T-helper 17 cell (primary cell): ENCODE results near the gene LENG1. TPM values are rescaled to one million over a fixed set of nuclear protein-coding genes. Genes with fewer than 3 reads are reported as not detected.
A peak's percentile ranks its signal among the peaks of the same experiment; 100 is the strongest.
"Not testable (repeated sequence)": the region's sequence is repeated elsewhere in the genome, so short reads cannot be mapped to it uniquely, and the experiment has no call there.

Source experiments
- ATAC-seq: fragments of 150-1000 bp; cut with Tn5 transposase; 2 replicates; pipeline ENCODE4 v1.10.0; 2021; ENCODE audit warnings: mild to moderate bottlenecking, moderate library complexity
- DNase-seq, 3 donors: peaks; one replicate each; pipeline versions ENCODE4 v3.0.0 to v3.0.0-alpha.2; 2020 to 2021
- H3K9me3 ChIP-seq: one replicate; pipeline ENCODE4 v1.7.0; 2013; ENCODE audit warnings: low read length, mild to moderate bottlenecking; ENCODE audit not compliant: control insufficient read depth, poor library complexity, severe bottlenecking
- H3K27ac Mint-ChIP-seq: one replicate; pipeline ENCODE4 v1.8.0; 2022; ENCODE audit warnings: mild to moderate bottlenecking, moderate library complexity, mixed read lengths
- H3K27me3 Mint-ChIP-seq: one replicate; pipeline ENCODE4 v1.8.0; 2022; ENCODE audit warnings: mixed read lengths
- H3K36me3 Mint-ChIP-seq: one replicate; pipeline ENCODE4 v1.8.0; 2022; ENCODE audit warnings: low read depth, mixed read lengths
- H3K4me1 Mint-ChIP-seq: one replicate; pipeline ENCODE4 v1.8.0; 2022; ENCODE audit warnings: mild to moderate bottlenecking, mixed read lengths
- H3K4me3 Mint-ChIP-seq: one replicate; pipeline ENCODE4 v1.8.0; 2022; ENCODE audit warnings: mild to moderate bottlenecking, moderate library complexity, mixed read lengths
- total RNA-seq, 4 donors: library from RNA in 2 of 4; stranded (reverse) in 2 of 4; gene quantifications; one replicate each; pipeline ENCODE4 v1.2.3 and lab custom pipeline; 2022 to 2026

LENG1 gene
- total RNA-seq (1 to 10 TPM; 8.0 to 9.0 TPM), total RNA-seq (lab: John Stamatoyannopoulos, UW) (13.5 to 28.3 reads per million in 2 donors)

GRCh38 chr19:54159352-54160181 is at the start of gene LENG1:
LENG1 (minus strand) TSS chr19:54159721; CDS start chr19:54159695, 26 bp downstream.
- H3K9me3 ChIP-seq = no peaks in the 10 kb centered on the region
- Mint-ChIP-seq H3K4me1 (peaks cover 46% of the 10 kb centered on the region), H3K4me3 (peak within 1 kb of the TSS; percentile 99), H3K27me3 (no peaks in the 10 kb centered on the region), H3K36me3 (peaks cover 7% of the 10 kb centered on the region), H3K27ac (peak within 1 kb of the TSS; percentile 98)
- ATAC-seq (peak; percentile 90), DNase-seq (peak; percentile 90 to 97 (median 93))

GRCh38 chr19:54208784-54209057 is 49.2 kb upstream of the LENG1 start:
- DNase-seq (no peak), ATAC-seq (no peak)
- Mint-ChIP-seq H3K4me3 (peak overlapping the region; percentile 47), H3K36me3 (peaks cover 10% of the 10 kb centered on the region), H3K27ac (peak overlapping the region; percentile 95), H3K27me3 (no peaks in the 10 kb centered on the region), H3K4me1 (peaks cover 46% of the 10 kb centered on the region)
- H3K9me3 ChIP-seq = no peaks in the 10 kb centered on the region

GRCh38 chr19:54207983-54208783 is 48.7 kb upstream of the LENG1 start:
- DNase-seq = no peak
- H3K4me1 Mint-ChIP-seq = peaks cover 50% of the 10 kb centered on the region
- no peak for ATAC-seq
- no peaks in the 10 kb centered on the region for H3K27me3 Mint-ChIP-seq
- H3K36me3 Mint-ChIP-seq = peaks cover 10% of the 10 kb centered on the region
- no peaks in the 10 kb centered on the region for H3K9me3 ChIP-seq
- H3K27ac Mint-ChIP-seq = peak overlapping the region; percentile 95
- peak overlapping the region; percentile 47 for H3K4me3 Mint-ChIP-seq

- Mint-ChIP-seq H3K27me3 (no peaks in the 10 kb centered on the region), H3K4me3 (peak overlapping the region; percentile 28), H3K4me1 (peaks cover 55% of the 10 kb centered on the region), H3K27ac (peak overlapping the region; percentile 95), H3K36me3 (peaks cover 10% of the 10 kb centered on the region)
- no peak for DNase-seq
- no peaks in the 10 kb centered on the region for H3K9me3 ChIP-seq
- no peak for ATAC-seq
Measured at GRCh38 chr19:54207676-54207982, 48.1 kb upstream of the LENG1 start.

- peak overlapping the region; percentile 95 for H3K27ac Mint-ChIP-seq
- H3K4me3 Mint-ChIP-seq = peak overlapping the region; percentile 28
- not testable (repeated sequence) for ATAC-seq, H3K27me3 Mint-ChIP-seq, H3K9me3 ChIP-seq, DNase-seq
- H3K36me3 Mint-ChIP-seq = peaks cover 10% of the 10 kb centered on the region
- H3K4me1 Mint-ChIP-seq = peaks cover 58% of the 10 kb centered on the region
Measured at GRCh38 chr19:54207193-54207592, 47.7 kb upstream of the LENG1 start.

- Mint-ChIP-seq H3K4me1 (peaks cover 60% of the 10 kb centered on the region), H3K27me3 (no peaks in the 10 kb centered on the region), H3K36me3 (peaks cover 10% of the 10 kb centered on the region), H3K4me3 (peak overlapping the region; percentile 21), H3K27ac (peak overlapping the region; percentile 95)
- no peaks in the 10 kb centered on the region for H3K9me3 ChIP-seq
- DNase-seq (no peak), ATAC-seq (no peak)
Measured at GRCh38 chr19:54206831-54207177, 47.3 kb upstream of the LENG1 start.

GRCh38 chr19:54206030-54206830 is 46.7 kb upstream of the LENG1 start:
- H3K27ac Mint-ChIP-seq = peak overlapping the region; percentile 95
- DNase-seq (no peak), ATAC-seq (no peak)
- H3K4me3 Mint-ChIP-seq = no peak overlapping the region
- no peaks in the 10 kb centered on the region for H3K9me3 ChIP-seq
- H3K27me3 Mint-ChIP-seq = no peaks in the 10 kb centered on the region
- peaks cover 10% of the 10 kb centered on the region for H3K36me3 Mint-ChIP-seq
- peaks cover 64% of the 10 kb centered on the region for H3K4me1 Mint-ChIP-seq

- Mint-ChIP-seq H3K27me3 (peaks cover 5% of the 10 kb centered on the region), H3K36me3 (peaks cover 12% of the 10 kb centered on the region), H3K4me3 (peak overlapping the region; percentile 71), H3K27ac (peak overlapping the region; percentile 100), H3K4me1 (peaks cover 60% of the 10 kb centered on the region)
- no peaks in the 10 kb centered on the region for H3K9me3 ChIP-seq
- DNase-seq = no peak
- ATAC-seq = no peak
Measured at GRCh38 chr19:54204767-54205468, 45.4 kb upstream of the LENG1 start.

GRCh38 chr19:54203151-54203611 is 43.7 kb upstream of the LENG1 start:
- peak overlapping the region; percentile 100 for H3K27ac Mint-ChIP-seq

GRCh38 chr19:54201980-54202379 is 42.5 kb upstream of the LENG1 start:
- no peak for ATAC-seq
- H3K27ac Mint-ChIP-seq = peak overlapping the region; percentile 100
- peak overlapping the region; percentile 99 for H3K4me3 Mint-ChIP-seq
- H3K27me3 Mint-ChIP-seq = peaks cover 5% of the 10 kb centered on the region
- no peaks in the 10 kb centered on the region for H3K9me3 ChIP-seq
- H3K4me1 Mint-ChIP-seq = peaks cover 40% of the 10 kb centered on the region
- no peak for DNase-seq
- peaks cover 8% of the 10 kb centered on the region for H3K36me3 Mint-ChIP-seq

More at GRCh38 chr19:54203151-54203611, 43.7 kb upstream of the LENG1 start:
- H3K27me3 Mint-ChIP-seq = peaks cover 5% of the 10 kb centered on the region
- H3K36me3 Mint-ChIP-seq = peaks cover 12% of the 10 kb centered on the region
- H3K4me1 Mint-ChIP-seq = peaks cover 47% of the 10 kb centered on the region
- peak overlapping the region; percentile 73 for H3K4me3 Mint-ChIP-seq
- DNase-seq (no peak), ATAC-seq (no peak)
- no peaks in the 10 kb centered on the region for H3K9me3 ChIP-seq

- H3K27ac Mint-ChIP-seq = peak overlapping the region; percentile 100
- no peaks in the 10 kb centered on the region for H3K9me3 ChIP-seq
- peak overlapping the region; percentile 99 for H3K4me3 Mint-ChIP-seq
- DNase-seq (no peak), ATAC-seq (no peak)
- peaks cover 40% of the 10 kb centered on the region for H3K4me1 Mint-ChIP-seq
- peaks cover 8% of the 10 kb centered on the region for H3K36me3 Mint-ChIP-seq
- H3K27me3 Mint-ChIP-seq = peaks cover 5% of the 10 kb centered on the region
Measured at GRCh38 chr19:54201172-54201701, 41.7 kb upstream of the LENG1 start.

- Mint-ChIP-seq H3K4me3 (peak overlapping the region; percentile 60), H3K27ac (peak overlapping the region; percentile 100), H3K27me3 (peaks cover 5% of the 10 kb centered on the region), H3K4me1 (peaks cover 31% of the 10 kb centered on the region), H3K36me3 (peaks cover 5% of the 10 kb centered on the region)
- ATAC-seq = no peak
- no peaks in the 10 kb centered on the region for H3K9me3 ChIP-seq
- DNase-seq = no peak
Measured at GRCh38 chr19:54199401-54199800, 39.9 kb upstream of the LENG1 start.
